NCI-H226 (cell line): ENCODE data around the gene PIK3R5.

Experiments
- DNase-seq: peaks from one replicate; pipeline ENCODE4 v3.0.0-alpha.2; 2015

Gene PIK3R5

GRCh38 chr17:8851600-8851999 is 113.9 kb downstream of the PIK3R5 start:
- DNase-seq: no peak

GRCh38 chr17:8849311-8850041 is 116.0 kb downstream of the PIK3R5 start:
- DNase-seq: no peak

- DNase-seq: no peak
These were observed 117.6 kb downstream of the PIK3R5 start for GRCh38 chr17:8847891-8848290.

- peak; percentile 53 for DNase-seq
These were observed 118.7 kb downstream of the PIK3R5 start for GRCh38 chr17:8846768-8847211.

GRCh38 chr17:8844229-8845218 is 121.0 kb downstream of the PIK3R5 start:
- peak; percentile 2 for DNase-seq

- DNase-seq: no peak
These were observed 122.2 kb downstream of the PIK3R5 start for GRCh38 chr17:8843344-8843743.

GRCh38 chr17:8841844-8842243 is 123.7 kb downstream of the PIK3R5 start:
- no peak for DNase-seq

- no peak for DNase-seq
These were observed 126.0 kb downstream of the PIK3R5 start for GRCh38 chr17:8839410-8839935.

GRCh38 chr17:8838551-8839095 is 126.9 kb downstream of the PIK3R5 start:
- DNase-seq: no peak

GRCh38 chr17:8837563-8838075 is 127.9 kb downstream of the PIK3R5 start:
- peak; percentile 46 for DNase-seq

- peak; percentile 72 for DNase-seq
These were observed 128.5 kb downstream of the PIK3R5 start for GRCh38 chr17:8836821-8837562.

GRCh38 chr17:8835631-8836364 is 129.7 kb downstream of the PIK3R5 start:
- DNase-seq: no peak

GRCh38 chr17:8835106-8835505 is 130.4 kb downstream of the PIK3R5 start:
- DNase-seq: no peak

- DNase-seq: no peak
These were observed 132.7 kb downstream of the PIK3R5 start for GRCh38 chr17:8832711-8833352.

GRCh38 chr17:8831234-8831849 is 134.2 kb downstream of the PIK3R5 start:
- no peak for DNase-seq

- DNase-seq: no peak
These were observed 135.4 kb downstream of the PIK3R5 start for GRCh38 chr17:8830141-8830540.

- no peak for DNase-seq
These were observed 136.2 kb downstream of the PIK3R5 start for GRCh38 chr17:8829036-8829941.
